SK-N-SH (cell line): Measurements from ENCODE around the gene SORCS3. TPM values are rescaled to one million over a fixed set of nuclear protein-coding genes. Genes with fewer than 3 reads are reported as not detected.

ENCODE experiments used
- CTCF ChIA-PET: fragments of 300-600, 350-600 bp; formaldehyde crosslinking; extraction: SDS; loops from one replicate; lab custom pipeline; 2021; lab: Yijun Ruan, JAX
- POLR2A ChIA-PET: fragments of 350-600 bp; sonication (Branson Sonifier 250); formaldehyde crosslinking; extraction: SDS; loops from one replicate; lab custom pipeline; 2020; ENCODE audit warnings: antibody characterized with exemption, inconsistent platforms; lab: Yijun Ruan, JAX
- DNase-seq: peaks from one replicate; pipeline ENCODE4 v3.0.0; 2012
- H2AFZ ChIP-seq: fragments of 200-600 bp; sonication (generic); 2 replicates; pipeline ENCODE4 v1.8.1; 2016; ENCODE audit warnings: antibody characterized with exemption, mild to moderate bottlenecking, low read depth
- H3F3A ChIP-seq: fragments of 200-600 bp; sonication (generic); replicated peaks from 2 replicates; pipeline ENCODE3; 2016; ENCODE audit warnings: antibody characterized with exemption, mild to moderate bottlenecking; ENCODE audit not compliant: insufficient read depth
- H3K27ac ChIP-seq, 2 experiments: fragments of 200-500 bp in 1 of 2; fragments of 200-600 bp in 1 of 2; sonication (Bioruptor generic) in 1 of 2; sonication (generic), shearing (Covaris generic) in 1 of 2; 2 replicates each; pipeline versions ENCODE4 v1.5.1 to v1.6.1; 2014 to 2016; ENCODE audit warnings: low read depth in 2 of 2, inconsistent platforms in 1 of 2, low read length in 1 of 2, mild to moderate bottlenecking in 1 of 2, mixed read lengths in 1 of 2
- H3K27me3 ChIP-seq: fragments of 200-600 bp; sonication (generic), shearing (Covaris generic); 2 replicates; pipeline ENCODE4 v1.6.1; 2016; ENCODE audit warnings: mixed run types; ENCODE audit not compliant: insufficient read depth
- H3K36me3 ChIP-seq, 2 experiments: fragments of 200-500 bp in 1 of 2; fragments of 200-600 bp in 1 of 2; sonication (Bioruptor generic) in 1 of 2; sonication (generic) in 1 of 2; replicated peaks in 1 of 2; 2 replicates each; pipeline versions ENCODE3 to v1.5.1; 2014 to 2016; ENCODE audit warnings: low read length in 1 of 2, mild to moderate bottlenecking in 1 of 2; ENCODE audit not compliant: insufficient read depth in 2 of 2, control insufficient read depth in 1 of 2
- H3K4me1 ChIP-seq, 2 experiments: fragments of 200-500 bp in 1 of 2; fragments of 200-600 bp in 1 of 2; sonication (Bioruptor generic) in 1 of 2; sonication (generic), shearing (Covaris generic) in 1 of 2; 2 replicates each; pipeline versions ENCODE4 v1.5.1 to v1.6.1; 2014 to 2016; ENCODE audit warnings: low read depth in 1 of 2, low read length in 1 of 2, mixed run types in 1 of 2; ENCODE audit not compliant: insufficient read depth in 2 of 2, control insufficient read depth in 1 of 2
- H3K4me2 ChIP-seq: fragments of 200-600 bp; sonication (generic), shearing (Covaris generic); 2 replicates; pipeline ENCODE4 v1.6.1; 2017; ENCODE audit warnings: mixed run types
- H3K4me3 ChIP-seq, 2 experiments: fragments of 200-500 bp in 1 of 2; fragments of 200-600 bp in 1 of 2; sonication (Bioruptor generic) in 1 of 2; sonication (generic), shearing (Covaris generic) in 1 of 2; 2 replicates each; pipeline versions ENCODE4 v1.5.1 to v1.8.1; 2014 to 2016; ENCODE audit warnings: low read depth in 2 of 2, inconsistent platforms in 1 of 2, low read length in 1 of 2, mild to moderate bottlenecking in 1 of 2, mixed read lengths in 1 of 2, moderate library complexity in 1 of 2
- H3K79me2 ChIP-seq: fragments of 200-600 bp; sonication (generic); 2 replicates; pipeline ENCODE4 v1.8.1; 2017; ENCODE audit warnings: mild to moderate bottlenecking; ENCODE audit not compliant: insufficient read depth
- H3K9ac ChIP-seq: fragments of 200-600 bp; sonication (generic); 2 replicates; pipeline ENCODE4 v1.6.1; 2017; ENCODE audit warnings: mixed run types
- H3K9me2 ChIP-seq: fragments of 200-600 bp; sonication (generic); 2 replicates; pipeline ENCODE4 v1.6.1; 2017; ENCODE audit warnings: mixed run types
- H3K9me3 ChIP-seq: fragments of 200-600 bp; sonication (generic); 2 replicates; pipeline ENCODE4 v1.6.1; 2017; ENCODE audit warnings: mixed run types, mild to moderate bottlenecking, moderate library complexity
- H4K20me1 ChIP-seq: fragments of 200-600 bp; sonication (generic); 2 replicates; pipeline ENCODE4 v1.6.1; 2017; ENCODE audit warnings: mild to moderate bottlenecking, mixed run types; ENCODE audit not compliant: insufficient read depth
- FOXJ3 ChIP-seq: sonication (generic); formaldehyde crosslinking; IDR thresholded peaks from 2 replicates; pipeline ENCODE4 v1.5.1; 2020; ENCODE audit warnings: mild to moderate bottlenecking, missing genetic modification reagents
- JUND ChIP-seq: IDR thresholded peaks from 2 replicates; pipeline ENCODE4 v1.4.0; 2012
- MEF2A ChIP-seq: IDR thresholded peaks from 2 replicates; pipeline ENCODE4 v1.4.0; 2012; ENCODE audit warnings: low read depth, borderline replicate concordance
- RXRA ChIP-seq: IDR thresholded peaks from 2 replicates; pipeline ENCODE4 v1.4.0; 2012; ENCODE audit warnings: low read depth, mild to moderate bottlenecking, borderline replicate concordance
- SMC3 ChIP-seq: IDR thresholded peaks from 2 replicates; pipeline ENCODE4 v1.6.1; 2012; ENCODE audit warnings: low read depth, low read length, improper control_type of control experiment
- USF1 ChIP-seq: IDR thresholded peaks from 2 replicates; pipeline ENCODE4 v1.4.0; 2012; ENCODE audit warnings: low read depth, borderline replicate concordance
- ZBTB33 ChIP-seq: IDR thresholded peaks from 2 replicates; pipeline ENCODE4 v1.4.0; 2012; ENCODE audit warnings: low read depth, borderline replicate concordance
- WGBS: methylation state at CpG from one replicate; pipeline ENCODE4 v1.1.6; 2017; ENCODE audit warnings: low lambda C conversion rate; 5-methylcytosine and 5-hydroxymethylcytosine counted together
- polyA plus RNA-seq, 3 experiments: library from polyadenylated mRNA; depleted of rRNA; stranded (reverse); fragments of >200 nt; gene quantifications; 2 replicates each; pipeline ENCODE4 v1.2.3, GENCODE V29; 2012
- TF ChIP-seq, protein P1 (sequence below): fragments of 150-350 bp; IDR thresholded peaks from 2 replicates; pipeline ENCODE4 v1.6.1; 2016; ENCODE audit warnings: mild to moderate bottlenecking, low read depth, low read length
- TF ChIP-seq, protein P2 (sequence below): fragments of 150-350 bp; IDR thresholded peaks from 2 replicates; pipeline ENCODE4 v1.6.1; 2017; ENCODE audit warnings: antibody characterized with exemption, low read length, low read depth, borderline replicate concordance

SORCS3 gene
- polyA plus RNA-seq, 1 of the 3 experiments (the other 2 are of a cell fraction): not detected

DNA sequence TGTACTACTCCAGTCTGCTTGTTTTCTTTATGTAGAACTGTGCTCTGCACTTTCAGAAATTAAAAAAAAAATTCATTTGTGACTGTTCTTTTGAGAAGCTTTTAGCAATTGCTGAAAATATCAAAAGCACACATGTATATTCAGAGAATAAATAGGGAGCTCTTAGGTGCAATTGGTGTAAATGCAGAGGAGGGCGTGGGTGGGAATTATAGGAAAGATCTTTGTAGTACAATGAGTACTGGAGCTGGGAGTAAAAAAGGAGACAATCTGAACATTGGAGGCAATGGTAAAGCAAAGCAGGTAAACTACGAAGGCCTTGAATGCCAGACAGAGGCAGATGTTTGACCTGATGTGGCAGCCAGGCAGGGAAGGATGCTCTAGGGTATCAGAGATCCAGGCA, 267.5 kb downstream of the SORCS3 start:
- CTCF ChIA-PET: interaction anchor here (1.3 to 1.7 kb wide), 3 partner anchors 8 to 12 kb away, joined by 3 to 7 read pairs (median 6); no protein-coding TSS in a partner anchor
- Histone ChIP-seq H3K4me3 (no peak overlapping the region), H2AFZ (no peak overlapping the region), H4K20me1 (no peaks in the 10 kb centered on the region), H3K27me3 (no peaks in the 10 kb centered on the region)
- no peak for DNase-seq
- no peak for TF ChIP-seq SMC3
- TF ChIP-seq, all 33 proteins: peak for 0
- H3K9ac ChIP-seq: no peak overlapping the region
- POLR2A ChIA-PET: no interaction called here
- no peaks in the 10 kb centered on the region for H3K9me2 ChIP-seq
- no peaks in the 10 kb centered on the region for H3K4me1 ChIP-seq
- no peaks in the 10 kb centered on the region for H3K79me2 ChIP-seq
- H3K9me3 ChIP-seq: no peaks in the 10 kb centered on the region
- no peaks in the 10 kb centered on the region for H3F3A ChIP-seq
- H3K36me3 ChIP-seq: no peaks in the 10 kb centered on the region
- H3K4me2 ChIP-seq: no peak overlapping the region
- no peak overlapping the region for H3K27ac ChIP-seq
- WGBS: 10% methylated on average over 2 of the region's 2 CpGs

DNA sequence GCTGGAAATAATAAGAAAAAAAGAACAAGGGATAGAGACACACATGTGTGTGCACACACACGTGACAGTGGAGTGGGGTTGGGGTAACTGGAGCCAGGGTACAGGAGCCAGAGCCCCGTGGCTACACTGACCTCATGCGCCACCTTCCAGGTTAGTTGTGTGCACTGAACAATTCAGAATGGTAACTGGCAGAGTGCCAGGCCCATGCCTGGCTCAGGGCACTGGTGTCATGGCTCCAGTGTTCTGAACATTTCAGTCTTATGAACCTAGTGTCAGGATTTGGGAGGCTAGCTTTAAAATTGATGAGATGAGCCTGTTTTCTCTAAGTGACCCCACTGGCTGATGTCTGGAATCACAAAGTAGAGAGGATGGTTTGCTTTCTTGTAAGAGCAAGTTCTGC, 269.6 kb downstream of the SORCS3 start:
- TF ChIP-seq JUND (no peak), SMC3 (no peak)
- TF ChIP-seq, protein P1, sequence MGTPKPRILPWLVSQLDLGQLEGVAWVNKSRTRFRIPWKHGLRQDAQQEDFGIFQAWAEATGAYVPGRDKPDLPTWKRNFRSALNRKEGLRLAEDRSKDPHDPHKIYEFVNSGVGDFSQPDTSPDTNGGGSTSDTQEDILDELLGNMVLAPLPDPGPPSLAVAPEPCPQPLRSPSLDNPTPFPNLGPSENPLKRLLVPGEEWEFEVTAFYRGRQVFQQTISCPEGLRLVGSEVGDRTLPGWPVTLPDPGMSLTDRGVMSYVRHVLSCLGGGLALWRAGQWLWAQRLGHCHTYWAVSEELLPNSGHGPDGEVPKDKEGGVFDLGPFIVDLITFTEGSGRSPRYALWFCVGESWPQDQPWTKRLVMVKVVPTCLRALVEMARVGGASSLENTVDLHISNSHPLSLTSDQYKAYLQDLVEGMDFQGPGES: no peak
- WGBS: 15% methylated on average over 3 of the region's 3 CpGs
- Histone ChIP-seq H3K9ac (no peak overlapping the region), H3K4me3 (no peak overlapping the region), H3K36me3 (no peaks in the 10 kb centered on the region), H2AFZ (no peak overlapping the region), H4K20me1 (no peaks in the 10 kb centered on the region), H3K4me2 (no peak overlapping the region), H3K27me3 (no peaks in the 10 kb centered on the region), H3K9me2 (no peaks in the 10 kb centered on the region), H3K27ac (no peak overlapping the region), H3K79me2 (no peaks in the 10 kb centered on the region), H3K4me1 (no peaks in the 10 kb centered on the region), H3K9me3 (no peaks in the 10 kb centered on the region), H3F3A (no peaks in the 10 kb centered on the region)
- CTCF ChIA-PET: interaction anchor here (1.8 kb wide), 1 partner anchor 14 kb away, joined by 8 read pairs; no protein-coding TSS in a partner anchor
- POLR2A ChIA-PET: no interaction called here
- peak; percentile 7 for DNase-seq

GRCh38 chr10:104913390-104913789, 272.3 kb downstream of the SORCS3 start:
- Histone ChIP-seq H3K27me3 (no peaks in the 10 kb centered on the region), H4K20me1 (no peaks in the 10 kb centered on the region), H3K4me3 (no peak overlapping the region), H3K4me2 (no peak overlapping the region), H3K27ac (no peak overlapping the region), H2AFZ (no peak overlapping the region), H3K36me3 (no peaks in the 10 kb centered on the region), H3F3A (no peaks in the 10 kb centered on the region), H3K79me2 (no peaks in the 10 kb centered on the region), H3K9me2 (no peaks in the 10 kb centered on the region), H3K4me1 (no peaks in the 10 kb centered on the region), H3K9me3 (no peaks in the 10 kb centered on the region), H3K9ac (no peak overlapping the region)
- no peak for DNase-seq
- ChIA-PET POLR2A (no interaction called here), CTCF (interaction anchor here (3.3 kb wide), 1 partner anchor 12 kb away, joined by 25 read pairs; no protein-coding TSS in a partner anchor)
- TF ChIP-seq, protein P2, sequence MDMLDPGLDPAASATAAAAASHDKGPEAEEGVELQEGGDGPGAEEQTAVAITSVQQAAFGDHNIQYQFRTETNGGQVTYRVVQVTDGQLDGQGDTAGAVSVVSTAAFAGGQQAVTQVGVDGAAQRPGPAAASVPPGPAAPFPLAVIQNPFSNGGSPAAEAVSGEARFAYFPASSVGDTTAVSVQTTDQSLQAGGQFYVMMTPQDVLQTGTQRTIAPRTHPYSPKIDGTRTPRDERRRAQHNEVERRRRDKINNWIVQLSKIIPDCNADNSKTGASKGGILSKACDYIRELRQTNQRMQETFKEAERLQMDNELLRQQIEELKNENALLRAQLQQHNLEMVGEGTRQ: no peak
- TF ChIP-seq ZBTB33: no peak
- TF ChIP-seq MEF2A: no peak
- TF ChIP-seq FOXJ3 (CRISPR knock-in tag): no peak
- TF ChIP-seq RXRA: no peak
- TF ChIP-seq USF1: no peak
- 33% methylated on average over 2 of the region's 2 CpGs for WGBS
